ENCODE measurements around the gene CLIC3.

The CLIC3 gene

GRCh38 chr9:136979769-136980587 lies 16.4 kb downstream of the CLIC3 start:
- DNase-seq = no peak

DNA sequence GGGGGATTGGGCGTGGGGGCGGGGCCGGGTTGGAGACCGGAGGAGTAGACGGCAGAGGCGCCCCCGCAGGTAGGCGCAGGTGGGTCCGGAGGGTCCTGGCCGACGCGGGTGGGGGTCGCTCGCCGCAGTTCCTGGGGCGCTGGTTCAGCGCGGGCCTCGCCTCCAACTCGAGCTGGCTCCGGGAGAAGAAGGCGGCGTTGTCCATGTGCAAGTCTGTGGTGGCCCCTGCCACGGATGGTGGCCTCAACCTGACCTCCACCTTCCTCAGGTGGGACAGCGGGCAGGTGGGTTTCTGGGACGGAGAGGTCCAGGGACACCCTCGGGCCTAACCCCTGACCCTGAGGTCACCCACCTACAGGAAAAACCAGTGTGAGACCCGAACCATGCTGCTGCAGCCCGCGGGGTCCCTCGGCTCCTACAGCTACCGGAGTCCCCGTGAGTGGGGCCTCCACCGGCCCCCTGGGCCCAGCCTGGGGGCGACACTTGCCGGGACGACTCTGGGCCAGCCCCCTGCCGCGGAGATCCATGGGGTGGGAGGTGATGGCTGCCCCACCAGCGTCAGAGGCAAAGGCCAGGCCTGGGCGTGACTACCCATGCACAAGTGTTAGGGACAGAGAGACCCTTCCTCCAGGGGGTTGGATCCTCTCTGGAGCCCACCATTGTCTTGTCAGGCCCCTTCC lies 17.4 kb downstream of the CLIC3 start:
- DNase-seq = no peak

DNA sequence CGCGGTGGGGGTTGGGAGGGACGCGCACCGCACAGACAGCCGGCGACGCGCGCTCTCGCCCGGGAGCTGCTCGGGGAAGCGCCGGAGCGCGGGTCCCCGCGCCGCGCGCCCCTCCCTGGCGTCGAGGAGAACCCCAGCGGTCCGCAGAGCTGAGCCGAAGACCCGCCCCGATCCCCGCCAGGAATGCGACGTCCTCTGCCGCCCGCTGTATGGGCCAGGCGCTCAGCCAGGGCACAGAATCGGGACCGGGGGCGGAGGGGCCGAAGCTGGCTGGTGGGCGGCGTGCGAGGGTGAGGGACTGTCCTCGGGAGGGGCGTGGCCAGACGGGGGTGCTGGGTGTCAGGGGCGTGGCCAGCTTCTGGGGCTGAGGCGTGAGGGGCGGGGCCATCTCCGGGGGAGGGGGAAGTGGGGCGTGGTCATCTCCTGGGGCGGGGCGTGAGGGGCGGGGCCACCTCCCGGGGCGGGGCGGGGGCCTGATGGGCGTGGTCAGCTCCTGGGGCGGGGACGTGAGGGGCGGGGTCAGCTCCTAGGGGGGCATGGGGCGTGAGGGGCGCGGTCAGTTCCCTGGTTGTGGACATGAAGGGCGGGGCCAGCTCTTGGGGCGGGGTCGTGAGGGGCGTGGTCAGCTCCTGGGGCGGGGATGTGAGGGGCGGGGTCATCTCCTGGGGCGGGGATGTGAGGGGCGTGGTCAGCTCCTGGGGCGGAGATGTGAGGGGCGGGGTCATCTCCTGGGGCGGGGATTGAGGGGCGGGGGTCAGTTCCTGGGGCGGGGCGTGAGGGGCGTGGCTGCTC lies 18.1 kb downstream of the CLIC3 start:
- DNase-seq = peak; percentile 68

- no peak for DNase-seq
Measured at GRCh38 chr9:136977649-136978072, 18.7 kb downstream of the CLIC3 start.

- no peak for DNase-seq
Measured at GRCh38 chr9:136977223-136977622, 19.1 kb downstream of the CLIC3 start, which contains the start of gene PTGDS. TSS of gene PTGDS (plus strand) at chr9:136977504. CDS start at chr9:136977579, 75 bp downstream.

- DNase-seq = peak; percentile 65
Measured at GRCh38 chr9:136975644-136976043, 20.7 kb downstream of the CLIC3 start.

GRCh38 chr9:136974817-136975535 lies 21.4 kb downstream of the CLIC3 start:
- DNase-seq = no peak

DNA sequence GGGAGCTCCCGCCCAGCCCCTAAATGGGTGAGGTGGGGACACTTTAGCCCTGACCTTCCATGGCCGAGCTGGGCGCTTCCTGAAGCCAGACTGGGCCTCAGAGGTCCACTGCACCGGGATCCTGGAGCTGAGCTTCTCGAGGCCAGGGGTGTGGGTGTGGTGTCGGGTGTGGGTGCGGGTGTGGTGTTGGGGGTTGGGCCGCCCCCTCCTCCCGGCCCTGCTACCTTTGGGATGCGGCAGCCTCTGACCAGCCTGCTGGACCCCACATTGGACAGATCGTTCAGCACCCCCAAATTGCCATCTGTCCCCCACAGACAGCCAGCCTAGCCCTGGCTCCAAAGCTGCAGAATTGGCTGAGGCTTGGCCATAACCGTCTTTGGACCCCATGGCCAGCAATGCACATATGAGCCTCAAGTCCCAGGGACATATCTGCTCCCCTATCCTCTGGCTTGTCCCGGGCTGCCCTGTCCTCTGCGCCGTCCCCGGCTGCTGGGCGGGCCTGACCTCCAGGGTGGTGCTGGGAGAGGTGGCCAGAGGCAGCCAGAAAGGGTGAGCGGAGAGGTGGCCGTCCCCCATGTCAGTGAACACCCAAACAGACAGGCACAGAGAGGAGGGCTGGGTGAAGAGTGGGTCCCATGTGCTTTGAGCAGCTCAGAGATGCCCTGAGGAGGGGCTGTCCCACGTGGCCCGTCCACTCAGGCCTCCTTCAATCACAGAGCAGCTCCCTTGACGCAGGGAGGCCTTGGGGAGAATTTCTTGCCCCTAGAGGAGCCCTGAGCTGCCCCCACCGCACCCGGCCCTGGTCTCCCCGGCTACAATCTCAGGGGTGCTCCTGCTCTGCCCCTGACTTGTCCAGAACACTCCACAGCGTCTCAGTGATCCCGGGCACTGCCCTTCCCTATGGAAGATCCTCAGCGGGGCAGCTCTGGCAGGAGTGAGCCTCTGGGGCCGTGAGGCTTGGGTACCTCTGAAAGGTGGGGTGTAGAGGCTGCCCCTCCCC lies 22.4 kb downstream of the CLIC3 start:
- DNase-seq = no peak

- no peak for DNase-seq
Measured at GRCh38 chr9:136972743-136973142, 23.6 kb downstream of the CLIC3 start.

DNA sequence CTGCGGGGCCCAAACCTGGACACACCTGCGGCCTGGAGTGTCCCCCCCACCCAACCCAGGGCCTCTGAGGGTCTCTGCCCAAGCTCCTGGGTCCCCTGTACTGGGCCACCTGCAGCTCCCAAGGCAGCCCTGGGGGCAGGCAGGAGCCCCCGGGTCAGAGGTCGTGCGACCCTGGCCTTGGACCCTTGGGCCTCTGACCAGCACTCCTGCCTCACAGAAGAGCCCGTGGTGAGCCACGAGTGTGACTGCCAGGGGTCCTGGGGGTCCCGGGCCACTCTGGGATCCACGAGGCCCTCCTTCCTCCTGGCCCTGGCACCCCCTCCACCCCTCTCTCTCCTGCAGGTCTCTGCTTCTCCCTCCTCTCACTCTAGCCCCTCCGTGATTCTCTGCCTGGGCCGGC lies 24.0 kb downstream of the CLIC3 start:
- DNase-seq = no peak

DNA sequence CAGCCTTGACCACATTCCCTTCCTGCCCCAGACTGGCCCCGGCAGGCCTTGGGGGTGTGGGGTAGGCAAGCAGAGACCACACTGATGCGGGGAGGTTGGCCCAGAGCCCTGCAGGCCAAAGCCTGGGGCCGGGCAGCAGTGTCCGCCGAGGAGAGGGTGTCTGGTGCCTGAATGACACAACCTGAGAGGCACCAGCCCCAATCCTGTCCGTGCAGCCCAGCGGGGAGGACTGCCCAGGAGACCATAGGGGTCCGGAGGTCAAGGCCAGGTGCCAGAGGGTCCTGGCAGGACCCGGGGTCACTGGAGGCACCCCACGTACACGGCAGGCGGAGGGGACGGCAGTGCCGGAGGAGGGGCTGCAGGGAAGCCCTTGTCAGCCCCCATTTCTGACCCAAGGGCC lies 24.6 kb downstream of the CLIC3 start:
- DNase-seq = no peak

- DNase-seq = no peak
Measured at GRCh38 chr9:136970361-136970760, 26.0 kb downstream of the CLIC3 start.

DNA sequence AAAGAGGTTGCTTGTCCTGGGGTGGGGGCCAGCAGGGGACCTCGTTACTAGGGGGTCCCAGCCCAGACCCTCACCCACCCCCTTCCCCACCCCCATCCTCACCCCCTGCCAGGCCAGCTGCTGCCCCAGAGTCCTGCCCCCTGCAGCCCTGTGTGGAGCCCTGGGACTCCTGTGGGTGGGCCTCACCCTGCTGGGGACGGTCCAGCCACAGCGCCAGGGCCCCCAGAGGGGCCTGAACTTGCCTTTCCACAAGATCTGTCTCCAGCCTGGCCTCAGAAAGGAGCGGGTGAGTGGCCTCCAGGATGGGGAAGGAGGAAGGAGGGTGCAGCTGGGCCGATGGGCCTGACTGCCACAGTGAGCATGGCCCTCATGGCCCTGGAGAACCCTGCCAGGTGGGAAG lies 26.6 kb downstream of the CLIC3 start:
- DNase-seq = no peak

GRCh38 chr9:136969150-136969549 lies 27.2 kb downstream of the CLIC3 start:
- no peak for DNase-seq

DNA sequence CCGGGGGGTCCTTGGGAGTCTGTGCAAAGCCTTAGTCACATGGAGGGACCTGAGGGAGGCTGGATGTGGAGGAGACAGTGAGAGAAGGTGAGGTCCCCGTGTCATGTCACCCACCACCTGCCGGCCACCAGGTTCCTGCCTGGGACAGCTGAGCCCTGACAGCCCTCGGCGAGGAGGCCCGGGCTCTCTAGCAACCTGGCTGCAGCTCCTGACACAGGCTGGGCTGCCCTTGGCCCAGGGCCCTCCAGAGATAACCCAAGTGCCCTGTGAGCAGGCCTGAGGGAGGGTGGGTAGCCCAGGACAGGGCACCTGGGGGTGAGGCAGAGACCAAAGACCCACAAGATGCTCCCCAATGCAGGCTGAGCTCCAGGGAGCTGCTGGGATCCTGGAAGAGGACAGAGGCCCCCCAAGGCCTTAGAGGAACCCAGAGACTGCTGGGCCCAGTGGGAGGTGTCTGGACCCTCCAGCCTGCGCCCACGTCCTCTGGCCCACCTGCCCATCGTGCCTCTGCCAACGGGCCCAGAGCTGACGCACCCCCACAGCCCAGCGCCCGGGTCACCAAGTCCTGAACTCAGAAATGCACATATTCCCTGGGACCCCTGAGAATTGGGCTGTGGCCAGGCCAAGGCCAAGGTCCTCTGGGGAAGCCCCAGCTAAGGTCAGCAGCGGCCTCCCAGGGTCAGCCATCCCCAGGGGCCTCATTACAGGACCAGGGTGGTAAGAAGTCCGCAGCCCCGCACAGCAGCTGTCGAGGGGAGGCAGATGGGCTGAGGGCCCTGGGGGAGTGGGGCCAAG lies 27.8 kb downstream of the CLIC3 start:
- no peak for DNase-seq

- no peak for DNase-seq
Measured at GRCh38 chr9:136965771-136966484, 30.4 kb downstream of the CLIC3 start.

DNA sequence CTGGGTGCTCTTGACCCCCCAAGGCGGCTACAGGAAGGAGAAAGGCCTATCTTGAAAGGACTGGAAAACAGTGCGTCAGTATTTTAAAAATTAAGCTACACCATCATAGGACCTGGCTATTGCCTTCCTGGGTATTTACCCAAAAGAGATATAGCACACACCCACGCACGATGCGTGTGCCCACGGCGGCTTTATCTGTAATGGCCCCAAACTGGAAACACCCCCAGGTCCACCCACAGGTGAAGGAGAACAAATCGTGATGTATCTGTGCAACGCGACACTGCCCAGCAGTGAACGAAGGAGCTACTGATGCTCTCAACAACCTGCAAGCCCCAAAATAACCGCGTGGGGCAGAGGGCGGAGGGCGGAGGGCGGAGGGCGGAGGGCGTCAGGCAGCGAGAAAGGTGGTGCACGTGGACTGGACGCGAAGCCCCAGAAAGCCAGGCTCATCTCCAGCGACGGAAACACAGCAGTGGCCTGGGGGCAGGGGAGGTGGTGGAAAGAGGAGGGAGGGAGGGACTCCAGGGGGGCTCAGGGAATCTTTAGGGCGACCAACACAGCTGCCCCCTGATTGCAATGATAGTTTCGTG lies 31.4 kb downstream of the CLIC3 start:
- no peak for DNase-seq

DNA sequence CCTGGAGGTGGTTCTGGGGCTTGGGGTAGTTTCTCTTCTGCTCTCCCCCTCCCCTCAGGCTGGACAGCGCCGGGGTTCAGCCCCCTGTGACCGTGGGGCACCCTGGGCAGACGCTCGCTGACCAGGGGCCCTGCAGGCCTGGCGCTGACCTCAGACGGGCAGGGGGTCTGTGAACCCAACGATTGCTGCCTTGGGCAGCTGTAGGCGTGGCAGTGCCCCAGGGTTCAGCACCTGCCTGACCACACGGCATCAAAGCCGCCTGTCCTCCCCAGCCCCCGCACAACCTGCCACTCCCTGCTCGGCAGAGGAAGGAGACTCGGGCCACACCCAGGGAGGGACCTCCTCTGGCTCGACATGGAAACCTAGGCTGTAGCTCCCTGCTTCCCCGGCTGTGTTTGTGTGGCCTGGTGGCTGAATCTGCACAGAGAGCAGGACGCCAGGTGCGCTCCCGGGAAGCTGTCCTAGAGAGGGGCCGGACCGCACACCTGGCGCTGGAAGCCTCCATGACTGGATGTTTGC lies 32.1 kb downstream of the CLIC3 start:
- DNase-seq = no peak

- no peak for DNase-seq
Measured at GRCh38 chr9:136963751-136964150, 32.6 kb downstream of the CLIC3 start.
